ENCODE data around the gene GAA.

The GAA gene

GRCh38 chr17:80119839-80120238 lies 18.5 kb downstream of the GAA start:
- TF ChIP-seq FOXA1 (IDR thresholded peaks at IDR 0.05), result no peak
- TF ChIP-seq ZNF384 (IDR thresholded peaks at IDR 0.05), result no peak
- no peak for TF ChIP-seq SUZ12 (IDR thresholded peaks at IDR 0.05)
- TF ChIP-seq BHLHE40 (IDR thresholded peaks at IDR 0.05; ENCODE audit: borderline replicate concordance), result no peak
- TF ChIP-seq TARDBP (IDR thresholded peaks at IDR 0.05), result no peak
- TF ChIP-seq L3MBTL2 (conservative IDR thresholded peaks at IDR 0.05), result no peak
- TF ChIP-seq, protein P1, sequence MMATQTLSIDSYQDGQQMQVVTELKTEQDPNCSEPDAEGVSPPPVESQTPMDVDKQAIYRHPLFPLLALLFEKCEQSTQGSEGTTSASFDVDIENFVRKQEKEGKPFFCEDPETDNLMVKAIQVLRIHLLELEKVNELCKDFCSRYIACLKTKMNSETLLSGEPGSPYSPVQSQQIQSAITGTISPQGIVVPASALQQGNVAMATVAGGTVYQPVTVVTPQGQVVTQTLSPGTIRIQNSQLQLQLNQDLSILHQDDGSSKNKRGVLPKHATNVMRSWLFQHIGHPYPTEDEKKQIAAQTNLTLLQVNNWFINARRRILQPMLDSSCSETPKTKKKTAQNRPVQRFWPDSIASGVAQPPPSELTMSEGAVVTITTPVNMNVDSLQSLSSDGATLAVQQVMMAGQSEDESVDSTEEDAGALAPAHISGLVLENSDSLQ (IDR thresholded peaks at IDR 0.05), result no peak
- no peak for TF ChIP-seq ELF4 (IDR thresholded peaks at IDR 0.05)
- TF ChIP-seq CTBP1 (IDR thresholded peaks at IDR 0.05; ENCODE audit: borderline replicate concordance), result no peak
- TF ChIP-seq HDGF (IDR thresholded peaks at IDR 0.05; ENCODE audit: borderline replicate concordance), result no peak
- TF ChIP-seq SP1 (IDR thresholded peaks at IDR 0.05), result no peak
- TF ChIP-seq NFRKB (IDR thresholded peaks at IDR 0.05), result no peak
- no peak for TF ChIP-seq FOXK2 (IDR thresholded peaks at IDR 0.05)
- TF ChIP-seq ARNT (IDR thresholded peaks at IDR 0.05), result no peak
- TF ChIP-seq LEF1 (IDR thresholded peaks at IDR 0.05; ENCODE audit: borderline replicate concordance), result no peak
- TF ChIP-seq FOXM1 (IDR thresholded peaks at IDR 0.05; ENCODE audit: borderline replicate concordance), result no peak
- ChIA-PET CTCF (no interaction called here), POLR2A (interaction anchor here (8.6 kb wide), 1 partner anchor 18 kb away, joined by 51 read pairs; the partner anchor contains the start of gene GAA)
- no peak for DNase-seq (ENCODE audit: extremely low spot score)

DNA sequence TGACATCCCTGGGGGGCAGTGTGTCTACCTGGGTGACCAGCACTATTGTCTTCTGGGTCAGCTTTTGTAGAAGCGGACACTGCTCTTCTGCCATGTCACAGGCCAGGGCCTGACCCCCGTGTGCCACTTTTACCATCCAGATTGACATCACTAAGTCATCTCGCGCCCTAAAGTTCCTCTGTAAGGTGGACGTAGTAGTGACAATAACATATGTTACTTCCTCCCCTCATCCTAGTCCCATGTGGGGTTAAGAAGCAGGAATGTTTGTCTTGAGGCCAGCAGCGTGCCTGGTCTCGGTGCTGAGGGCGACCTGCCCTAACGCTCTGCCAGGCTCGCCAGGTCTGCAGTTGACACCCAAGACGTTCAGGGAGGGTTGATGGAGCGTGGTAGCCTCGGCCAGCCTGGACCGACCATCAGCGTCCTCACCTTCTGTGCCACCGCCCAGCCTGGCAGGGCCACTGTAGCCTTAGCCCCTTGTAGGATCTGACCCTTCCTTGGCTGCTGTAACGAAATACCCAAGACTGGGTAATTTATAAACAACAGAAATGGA lies 20.7 kb downstream of the GAA start:
- no peak for DNase-seq (ENCODE audit: extremely low spot score)
- POLR2A ChIA-PET, result no interaction called here
- CTCF ChIA-PET, result no interaction called here
- TF ChIP-seq ELF4 (IDR thresholded peaks at IDR 0.05) (no peak), FOXA1 (IDR thresholded peaks at IDR 0.05) (no peak), TARDBP (IDR thresholded peaks at IDR 0.05) (no peak), HDGF (IDR thresholded peaks at IDR 0.05; ENCODE audit: borderline replicate concordance) (no peak), CTBP1 (IDR thresholded peaks at IDR 0.05; ENCODE audit: borderline replicate concordance) (no peak), BHLHE40 (IDR thresholded peaks at IDR 0.05; ENCODE audit: borderline replicate concordance) (no peak), FOXM1 (IDR thresholded peaks at IDR 0.05; ENCODE audit: borderline replicate concordance) (no peak), ZNF384 (IDR thresholded peaks at IDR 0.05) (no peak), LEF1 (IDR thresholded peaks at IDR 0.05; ENCODE audit: borderline replicate concordance) (no peak), ARNT (IDR thresholded peaks at IDR 0.05) (no peak)

DNA sequence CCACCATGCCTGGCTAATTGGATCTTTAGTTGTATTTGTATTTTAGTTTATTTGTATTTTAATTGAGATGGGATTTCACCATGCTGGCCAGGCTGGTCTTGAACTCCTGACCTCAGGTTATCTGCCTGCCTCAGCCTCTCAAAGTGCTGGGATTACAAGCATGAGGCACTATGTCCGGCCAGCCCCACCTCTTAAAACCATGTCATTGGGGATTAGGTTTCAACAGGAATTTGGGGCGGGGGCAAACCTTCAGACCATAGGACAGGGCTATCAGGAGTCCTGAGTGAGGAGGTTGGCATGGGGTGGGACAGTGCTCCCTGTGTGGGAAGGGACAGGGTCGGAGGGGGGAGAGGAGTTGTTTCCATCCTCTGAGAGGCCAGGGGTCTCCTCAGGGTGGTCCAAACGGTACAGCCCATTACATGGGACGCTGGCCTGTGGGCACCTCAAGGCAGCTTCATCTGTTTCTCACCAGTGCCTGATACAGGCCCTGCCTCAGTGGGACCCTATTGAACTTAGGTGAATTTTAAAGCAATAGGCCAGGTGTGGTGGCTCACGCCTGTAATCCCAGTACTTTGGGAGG lies 21.6 kb downstream of the GAA start:
- ChIA-PET POLR2A (no interaction called here), CTCF (interaction anchor here (1.9 kb wide), 1 partner anchor 21 kb away, joined by 8 read pairs; the partner anchor contains the start of gene GAA)
- TF ChIP-seq NFRKB (IDR thresholded peaks at IDR 0.05) (no peak), HDGF (IDR thresholded peaks at IDR 0.05; ENCODE audit: borderline replicate concordance) (no peak), TARDBP (IDR thresholded peaks at IDR 0.05) (no peak), SP1 (IDR thresholded peaks at IDR 0.05) (no peak), L3MBTL2 (conservative IDR thresholded peaks at IDR 0.05) (no peak), ELF4 (IDR thresholded peaks at IDR 0.05) (no peak), LEF1 (IDR thresholded peaks at IDR 0.05; ENCODE audit: borderline replicate concordance) (no peak), FOXA1 (IDR thresholded peaks at IDR 0.05) (no peak), SUZ12 (IDR thresholded peaks at IDR 0.05) (no peak), BHLHE40 (IDR thresholded peaks at IDR 0.05; ENCODE audit: borderline replicate concordance) (no peak)
- no peak for DNase-seq (ENCODE audit: extremely low spot score)

- DNase-seq (ENCODE audit: extremely low spot score), result no peak
- POLR2A ChIA-PET, result interaction anchor here (0.7 to 1.8 kb wide), 4 partner anchors 22 to 215 kb away, joined by 3 to 12 read pairs (median 4); partner anchors contain the start of gene GAA
- CTCF ChIA-PET, result interaction anchor here (1.3 to 1.9 kb wide), 3 partner anchors 20 to 22 kb away, joined by 3 to 8 read pairs (median 5); partner anchors contain the start of gene GAA
- no peak for TF ChIP-seq FOXA1 (IDR thresholded peaks at IDR 0.05)
These were observed 22.4 kb downstream of the GAA start for GRCh38 chr17:80123791-80124190.

- CTCF ChIA-PET, result interaction anchor here (0.5 to 1.9 kb wide), 6 partner anchors 18 to 118 kb away, joined by 3 to 8 read pairs (median 4); partner anchors contain the start of gene GAA
- peak; percentile 51 for DNase-seq (ENCODE audit: extremely low spot score)
- POLR2A ChIA-PET, result interaction anchor here (1.1 to 1.8 kb wide), 3 partner anchors 22 to 23 kb away, joined by 4 to 12 read pairs (median 5); partner anchors contain the start of gene GAA
- TF ChIP-seq ARNT (IDR thresholded peaks at IDR 0.05), result no peak
- no peak for TF ChIP-seq NFRKB (IDR thresholded peaks at IDR 0.05)
- TF ChIP-seq, protein P1 (IDR thresholded peaks at IDR 0.05), result no peak
- no peak for TF ChIP-seq BHLHE40 (IDR thresholded peaks at IDR 0.05; ENCODE audit: borderline replicate concordance)
- TF ChIP-seq CTBP1 (IDR thresholded peaks at IDR 0.05; ENCODE audit: borderline replicate concordance), result no peak
- TF ChIP-seq TARDBP (IDR thresholded peaks at IDR 0.05), result no peak
- no peak for TF ChIP-seq FOXM1 (IDR thresholded peaks at IDR 0.05; ENCODE audit: borderline replicate concordance)
- no peak for TF ChIP-seq FOXK2 (IDR thresholded peaks at IDR 0.05)
- no peak for TF ChIP-seq L3MBTL2 (conservative IDR thresholded peaks at IDR 0.05)
- TF ChIP-seq SUZ12 (IDR thresholded peaks at IDR 0.05), result no peak
- TF ChIP-seq ELF4 (IDR thresholded peaks at IDR 0.05), result no peak
- no peak for TF ChIP-seq HDGF (IDR thresholded peaks at IDR 0.05; ENCODE audit: borderline replicate concordance)
- no peak for TF ChIP-seq SP1 (IDR thresholded peaks at IDR 0.05)
These were observed 23.1 kb downstream of the GAA start for GRCh38 chr17:80124351-80124981.

Measured in HEK293T (cell line).